HG03442 (cell line): ENCODE data around the gene ULK4.

Source experiments
- ATAC-seq: cut with Tn5 transposase; IDR thresholded peaks from one replicate; pipeline ENCODE4 v1.9.1; 2021; ENCODE audit warnings: mild to moderate bottlenecking, moderate library complexity; ENCODE audit not compliant: unreplicated experiment

The ULK4 gene

GRCh38 chr3:41241800-41242571 is 719.9 kb downstream of the ULK4 start:
- ATAC-seq, result no peak

GRCh38 chr3:41241161-41241560 is 720.7 kb downstream of the ULK4 start:
- ATAC-seq, result no peak

GRCh38 chr3:41239587-41239986 is 722.3 kb downstream of the ULK4 start:
- no peak for ATAC-seq

GRCh38 chr3:41237907-41238306 is 724.0 kb downstream of the ULK4 start:
- ATAC-seq, result no peak

- ATAC-seq, result no peak
These were observed 725.7 kb downstream of the ULK4 start for GRCh38 chr3:41236228-41236627.

GRCh38 chr3:41234823-41235721 is 726.8 kb downstream of the ULK4 start:
- ATAC-seq, result no peak

- no peak for ATAC-seq
These were observed 737.6 kb downstream of the ULK4 start for GRCh38 chr3:41224120-41224806.

- ATAC-seq, result no peak
These were observed 738.2 kb downstream of the ULK4 start for GRCh38 chr3:41223691-41224090.

- ATAC-seq, result no peak
These were observed 738.8 kb downstream of the ULK4 start for GRCh38 chr3:41223078-41223477.

- no peak for ATAC-seq
These were observed 739.4 kb downstream of the ULK4 start for GRCh38 chr3:41222501-41222900.

GRCh38 chr3:41222012-41222411 is 739.9 kb downstream of the ULK4 start:
- no peak for ATAC-seq

- ATAC-seq, result no peak
These were observed 740.8 kb downstream of the ULK4 start for GRCh38 chr3:41220906-41221677.

GRCh38 chr3:41219424-41219823 is 742.5 kb downstream of the ULK4 start:
- ATAC-seq, result no peak

GRCh38 chr3:41216993-41217392 is 744.9 kb downstream of the ULK4 start:
- no peak for ATAC-seq

- no peak for ATAC-seq
These were observed 745.5 kb downstream of the ULK4 start for GRCh38 chr3:41216422-41216821.

- no peak for ATAC-seq
These were observed 748.3 kb downstream of the ULK4 start for GRCh38 chr3:41213588-41213987.

- ATAC-seq, result no peak
These were observed 749.8 kb downstream of the ULK4 start for GRCh38 chr3:41212088-41212487.

- ATAC-seq, result no peak
These were observed 750.9 kb downstream of the ULK4 start for GRCh38 chr3:41210966-41211365.

- no peak for ATAC-seq
These were observed 752.3 kb downstream of the ULK4 start for GRCh38 chr3:41209646-41210045.

- ATAC-seq, result no peak
These were observed 753.2 kb downstream of the ULK4 start for GRCh38 chr3:41208507-41209220.
